HG03097 (cell line): ENCODE measurements around the gene SORD.
"Not testable (repeated sequence)": the region's sequence is repeated elsewhere in the genome, so short reads cannot be mapped to it uniquely, and the experiment has no call there.

ENCODE experiments used
- ATAC-seq: cut with Tn5 transposase; IDR thresholded peaks from one replicate; pipeline ENCODE4 v1.9.1; 2021; ENCODE audit not compliant: unreplicated experiment, low FRiP score

Gene SORD

GRCh38 chr15:45058690-45059675 lies 36.0 kb downstream of the SORD start:
- ATAC-seq: not testable (repeated sequence)

GRCh38 chr15:45062301-45062700 lies 39.3 kb downstream of the SORD start:
- ATAC-seq: not testable (repeated sequence)

GRCh38 chr15:45064386-45064785 lies 41.4 kb downstream of the SORD start:
- ATAC-seq: no peak

DNA sequence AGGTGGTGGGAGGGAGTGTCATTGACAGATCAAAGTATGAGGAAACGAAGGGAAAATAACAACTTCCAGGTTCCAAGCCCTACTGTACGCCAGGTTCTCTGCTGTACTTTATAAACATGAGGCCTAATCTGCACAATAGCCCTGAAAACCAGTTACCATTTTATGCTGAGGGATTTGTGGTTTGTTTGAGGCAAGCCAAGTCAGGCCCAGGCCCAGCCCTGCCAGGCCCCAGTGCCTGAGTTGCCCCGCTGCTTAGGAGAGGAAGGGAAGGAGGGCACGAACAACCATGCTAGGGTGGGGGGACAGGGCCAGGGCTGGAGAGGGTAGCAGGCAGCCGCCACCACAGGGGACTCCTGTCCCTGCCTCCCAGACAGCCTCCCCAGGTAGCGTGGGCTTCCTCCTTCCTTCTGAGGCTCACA lies 47.0 kb downstream of the SORD start:
- ATAC-seq: not testable (repeated sequence)

- not testable (repeated sequence) for ATAC-seq
These were observed 50.6 kb downstream of the SORD start for GRCh38 chr15:45073602-45074001.

DNA sequence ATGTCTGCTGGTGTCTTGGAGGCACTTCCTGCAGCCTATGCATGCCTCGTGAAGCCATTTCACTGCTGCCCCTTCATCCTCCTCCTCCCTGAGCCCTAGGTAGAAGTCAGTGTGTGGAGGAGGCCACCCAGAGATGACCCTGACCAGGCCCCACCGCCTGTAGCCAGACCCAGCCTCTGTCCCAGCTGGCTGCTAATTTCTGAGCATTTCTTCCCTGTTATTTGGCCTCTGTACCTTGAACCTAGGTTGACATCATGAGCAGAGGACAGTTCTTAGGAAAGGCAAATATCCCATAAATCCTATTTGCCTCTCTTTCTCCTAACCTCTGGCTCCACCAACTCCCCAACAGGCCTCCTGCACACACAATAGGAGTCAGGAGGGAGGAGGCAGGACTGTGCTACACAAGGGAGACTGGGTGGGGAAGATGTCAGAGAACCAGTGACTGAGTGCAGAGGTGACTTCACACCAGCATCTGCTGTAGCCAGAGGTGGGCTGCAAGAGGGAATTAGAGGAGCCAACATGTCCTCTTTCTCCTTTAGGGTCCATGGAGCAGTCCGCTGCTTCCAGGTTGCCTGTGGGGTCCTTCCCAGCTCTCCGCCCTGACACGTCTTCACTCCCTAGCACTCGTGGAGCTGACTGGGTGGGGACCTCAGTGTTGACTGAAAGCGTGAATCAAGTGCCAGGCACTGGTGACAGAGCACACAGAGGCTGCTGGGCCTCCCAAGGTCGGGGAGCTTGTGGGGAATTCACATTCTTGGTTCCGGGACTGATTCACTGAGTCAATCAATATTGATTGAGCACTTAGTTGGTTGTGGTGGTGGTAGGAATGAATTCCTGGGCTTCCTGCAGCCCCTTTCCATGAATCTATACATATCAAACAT lies 52.7 kb downstream of the SORD start:
- not testable (repeated sequence) for ATAC-seq

DNA sequence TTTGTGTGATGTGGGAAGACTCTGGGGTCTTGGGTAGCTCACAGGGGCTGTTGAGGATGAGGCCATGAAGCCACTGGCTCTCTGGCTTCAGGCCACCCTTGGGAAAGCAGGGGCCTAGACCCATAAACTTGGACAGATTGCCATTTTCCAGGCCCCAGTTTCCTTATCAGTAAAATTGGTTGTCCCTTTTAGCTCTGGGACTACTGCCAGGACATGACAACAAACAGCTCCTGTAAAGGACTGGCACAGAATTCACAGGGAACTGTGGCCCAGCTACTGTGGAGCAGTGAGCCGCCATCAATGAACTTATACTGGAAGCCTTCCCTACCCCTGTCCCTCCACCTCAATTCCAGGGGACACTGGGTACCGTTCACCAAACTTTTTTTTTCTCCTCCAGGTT lies 54.4 kb downstream of the SORD start:
- ATAC-seq: not testable (repeated sequence)

- ATAC-seq: not testable (repeated sequence)
These were observed 56.2 kb downstream of the SORD start for GRCh38 chr15:45079201-45079600.

DNA sequence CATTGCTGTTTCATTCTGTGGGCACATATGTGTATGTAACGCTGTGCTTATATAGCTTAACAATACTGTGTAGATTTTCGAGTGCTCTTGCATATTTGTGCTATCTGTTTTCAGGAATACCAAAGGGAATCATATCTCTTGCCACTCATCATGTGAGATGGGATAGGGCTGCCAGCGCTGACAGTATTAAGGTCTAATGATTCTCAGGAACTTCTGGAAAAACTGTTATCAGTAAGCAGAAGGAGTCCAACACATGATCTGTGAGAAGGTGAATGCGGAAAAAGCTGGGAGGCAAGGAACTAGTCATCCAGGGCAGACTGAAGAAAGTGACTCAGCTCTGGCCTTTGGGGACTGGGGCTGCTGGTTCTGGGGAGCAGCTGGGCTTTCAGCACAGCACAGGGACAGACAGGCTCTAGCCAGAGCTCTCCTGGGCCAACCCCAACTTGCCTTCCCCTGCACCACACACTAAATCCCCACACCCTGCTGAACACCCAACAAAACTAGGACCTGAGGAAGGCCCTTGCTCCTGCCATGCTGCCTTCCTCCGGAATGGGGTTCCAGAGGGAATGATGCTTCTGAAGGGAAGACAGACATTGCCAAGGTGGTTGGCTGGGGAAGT lies 56.7 kb downstream of the SORD start:
- ATAC-seq: not testable (repeated sequence)

DNA sequence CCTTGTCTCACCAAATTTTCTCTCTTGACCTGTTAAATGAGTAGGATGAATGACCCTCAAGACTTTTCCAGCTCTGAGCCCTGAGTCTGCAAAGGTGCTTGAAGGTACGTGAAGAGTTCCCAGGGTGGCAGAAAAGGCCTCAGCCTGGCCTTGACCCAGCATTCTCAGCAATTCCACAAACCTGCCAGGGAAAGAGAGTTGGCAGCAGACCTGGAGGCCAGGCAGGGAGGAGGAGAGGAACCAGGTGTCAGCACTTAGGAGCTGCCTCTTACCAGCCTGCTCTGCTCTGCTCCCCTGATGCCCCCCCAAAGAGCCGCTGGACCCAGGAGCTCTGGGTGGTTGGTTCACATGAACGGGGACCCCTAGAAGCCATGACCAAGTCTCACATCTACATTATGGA lies 57.6 kb downstream of the SORD start:
- ATAC-seq: not testable (repeated sequence)

DNA sequence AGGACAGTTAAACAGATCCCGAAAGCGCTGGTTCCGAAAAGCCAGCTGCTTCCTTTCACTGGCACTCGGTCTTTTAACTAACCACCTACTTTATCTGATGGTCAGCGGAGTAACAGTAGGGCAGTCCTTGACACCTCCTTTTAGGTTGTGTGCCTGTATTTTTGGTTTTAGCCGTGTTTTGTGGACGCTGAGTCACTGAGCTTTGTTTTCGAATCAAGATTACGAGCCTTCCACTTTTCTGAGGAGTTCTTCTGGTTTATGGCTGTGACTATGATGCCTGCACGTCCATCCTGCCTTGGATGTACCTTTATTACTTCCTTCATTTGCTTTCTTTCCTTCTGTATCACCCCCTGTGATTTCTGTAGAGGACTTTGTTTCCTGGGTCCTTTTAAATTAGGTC lies 59.4 kb downstream of the SORD start:
- not testable (repeated sequence) for ATAC-seq

GRCh38 chr15:45083223-45083622 lies 60.2 kb downstream of the SORD start:
- no peak for ATAC-seq

- no peak for ATAC-seq
These were observed 61.2 kb downstream of the SORD start for GRCh38 chr15:45084163-45084562.

GRCh38 chr15:45087513-45087912 lies 64.5 kb downstream of the SORD start:
- ATAC-seq: no peak

GRCh38 chr15:45088801-45089711 lies 66.1 kb downstream of the SORD start:
- no peak for ATAC-seq

- ATAC-seq: no peak
These were observed 66.8 kb downstream of the SORD start for GRCh38 chr15:45089712-45090373.

DNA sequence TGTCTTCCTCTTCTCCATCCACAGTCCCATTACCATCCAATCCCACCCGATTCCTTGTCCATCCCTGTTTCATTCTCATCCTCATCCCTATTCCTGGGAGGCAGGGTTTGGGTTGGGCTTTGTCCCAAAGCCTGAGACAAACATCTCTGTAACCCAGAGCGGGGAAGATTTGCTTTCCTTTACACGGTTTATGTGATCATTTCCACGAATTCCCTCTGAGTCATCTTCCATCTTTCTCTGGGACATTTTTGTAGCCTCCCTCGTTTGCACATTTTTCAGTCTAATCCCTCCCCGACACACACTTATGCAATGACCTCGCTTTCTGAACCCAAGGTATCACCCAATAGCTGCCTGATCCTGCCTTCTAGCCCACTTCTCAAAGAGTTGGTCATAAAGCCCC lies 68.2 kb downstream of the SORD start:
- no peak for ATAC-seq

DNA sequence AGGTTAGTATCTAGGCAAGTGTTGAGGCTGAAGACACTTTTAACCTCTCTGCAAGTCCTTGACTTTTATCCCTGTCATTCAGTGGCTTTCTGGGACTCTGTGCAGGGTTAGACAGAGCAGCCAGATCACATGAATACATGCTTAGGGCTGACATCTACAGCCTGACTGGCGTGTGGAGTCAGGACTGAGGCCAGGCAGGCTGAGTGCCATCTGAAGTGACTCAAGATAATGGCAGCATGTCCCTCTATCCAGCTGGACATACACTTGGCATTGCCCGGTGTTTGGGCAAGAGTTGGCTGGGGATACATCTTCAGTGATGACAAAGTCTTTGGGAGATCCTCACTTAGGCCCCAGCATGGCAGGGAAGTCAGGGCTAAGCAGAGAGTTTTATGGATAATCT lies 68.6 kb downstream of the SORD start:
- ATAC-seq: no peak

DNA sequence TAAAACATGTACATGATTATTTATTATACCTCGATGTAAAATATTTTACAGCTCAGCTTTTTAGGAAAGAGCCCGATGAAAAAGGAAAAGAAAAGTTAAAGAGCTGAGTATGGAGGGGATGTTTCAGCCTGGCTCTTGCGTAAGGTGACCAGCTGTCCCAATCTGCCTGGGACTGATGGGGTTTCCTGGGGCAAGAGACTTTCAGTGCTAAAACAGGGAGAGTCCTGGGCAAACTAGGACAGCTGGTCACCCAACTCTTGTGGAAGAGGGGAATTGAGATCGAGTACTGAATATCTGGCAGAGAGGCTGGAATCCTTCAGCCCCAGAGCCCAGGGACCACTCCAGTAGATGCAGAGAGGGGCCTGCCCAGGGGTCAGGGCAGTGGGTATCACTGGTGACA lies 70.0 kb downstream of the SORD start:
- ATAC-seq: no peak
